GM12864 (cell line): ENCODE data around the gene PRPF8.
A peak's percentile ranks its signal among the peaks of the same experiment; 100 is the strongest.

Experiments used
- DNase-seq: peaks from one replicate; pipeline ENCODE4 v3.0.0-alpha.2; 2011; ENCODE audit warnings: low read depth
- H3K4me3 ChIP-seq: 2 replicates; pipeline ENCODE4 v1.5.1; 2011; ENCODE audit warnings: mild to moderate bottlenecking, low read depth, low read length, control low read depth
- CTCF ChIP-seq: IDR thresholded peaks from 2 replicates; pipeline ENCODE4 v1.5.1; 2011; ENCODE audit warnings: low read depth, mild to moderate bottlenecking, moderate library complexity, low read length, control low read depth, inconsistent platforms; ENCODE audit errors: missing control alignments

Gene PRPF8

GRCh38 chr17:1627182-1627981 is 57.3 kb downstream of the PRPF8 start:
- DNase-seq, result no peak
- H3K4me3 ChIP-seq, result peak overlapping the region; percentile 79
- TF ChIP-seq CTCF, result no peak

- no peak for DNase-seq
- H3K4me3 ChIP-seq, result no peak overlapping the region
- TF ChIP-seq CTCF, result no peak
Observed at GRCh38 chr17:1626333-1626732, 58.3 kb downstream of the PRPF8 start.

- H3K4me3 ChIP-seq, result no peak overlapping the region
- no peak for TF ChIP-seq CTCF
- DNase-seq, result no peak
Observed at GRCh38 chr17:1625581-1625980, 59.1 kb downstream of the PRPF8 start.

GRCh38 chr17:1625053-1625452 is 59.6 kb downstream of the PRPF8 start:
- no peak overlapping the region for H3K4me3 ChIP-seq
- no peak for DNase-seq
- TF ChIP-seq CTCF, result no peak

GRCh38 chr17:1624650-1625049 is 60.0 kb downstream of the PRPF8 start:
- DNase-seq, result no peak
- no peak overlapping the region for H3K4me3 ChIP-seq
- TF ChIP-seq CTCF, result no peak

- no peak overlapping the region for H3K4me3 ChIP-seq
- no peak for DNase-seq
- TF ChIP-seq CTCF, result no peak
Observed at GRCh38 chr17:1623057-1623630, 61.5 kb downstream of the PRPF8 start.

GRCh38 chr17:1621273-1621954 is 63.3 kb downstream of the PRPF8 start:
- H3K4me3 ChIP-seq, result no peak overlapping the region
- TF ChIP-seq CTCF, result no peak
- no peak for DNase-seq
